A549 (cell line): ENCODE measurements around the gene FAM240A.

Experiments
- CTCF ChIP-seq: fragments of >200 bp; sonication (Bioruptor Twin); formaldehyde crosslinking; IDR thresholded peaks from 3 replicates; pipeline ENCODE4 v1.5.1; 2016
- EP300 ChIP-seq, 2 experiments: fragments of >200 bp; sonication (Bioruptor Twin); formaldehyde crosslinking; IDR thresholded peaks; 2 replicates in 1 of 2; 3 replicates in 1 of 2; pipeline ENCODE4 v1.6.1; 2016 to 2017
- FOSL2 ChIP-seq, 2 experiments: fragments of 450-650 bp in 1 of 2; fragments of >200 bp in 1 of 2; sonication (Bioruptor Twin) in 1 of 2; formaldehyde crosslinking; IDR thresholded peaks; 2 replicates each; pipeline versions ENCODE4 v1.5.0 to v1.6.1; 2016 to 2020; ENCODE audit warnings: mild to moderate bottlenecking in 1 of 2, moderate library complexity in 1 of 2
- JUN ChIP-seq, 2 experiments: fragments of >200 bp; sonication (Bioruptor Twin); formaldehyde crosslinking; IDR thresholded peaks; 2 replicates in 1 of 2; 3 replicates in 1 of 2; pipeline ENCODE4 v1.6.1; 2016 to 2017
- JUNB ChIP-seq: fragments of >200 bp; sonication (Bioruptor Twin); formaldehyde crosslinking; IDR thresholded peaks from 2 replicates; pipeline ENCODE4 v1.6.1; 2016
- KDM1A ChIP-seq: fragments of 200-600 bp; sonication (generic); IDR thresholded peaks from 2 replicates; pipeline ENCODE4 v1.6.1; 2016; ENCODE audit warnings: low read depth, mild to moderate bottlenecking
- POLR2A ChIP-seq: IDR thresholded peaks from 2 replicates; pipeline ENCODE4 v1.6.1; 2012; ENCODE audit warnings: mild to moderate bottlenecking, low read length
- RAD21 ChIP-seq, 2 experiments: fragments of >200 bp in 1 of 2; sonication (Bioruptor Twin) in 1 of 2; formaldehyde crosslinking in 1 of 2; IDR thresholded peaks in 1 of 2; conservative IDR thresholded peaks in 1 of 2; 2 replicates in 1 of 2; 3 replicates in 1 of 2; pipeline ENCODE4 v1.6.1; 2012 to 2018; ENCODE audit warnings: inconsistent platforms in 1 of 2
- REST ChIP-seq: fragments of 200-600 bp; sonication (generic); IDR thresholded peaks from 2 replicates; pipeline ENCODE4 v1.6.1; 2016; ENCODE audit warnings: antibody characterized with exemption, mild to moderate bottlenecking, moderate library complexity
- TP53 ChIP-seq: fragments of 250-450 bp; sonication (Bioruptor Pico); IDR thresholded peaks from 2 replicates; pipeline ENCODE4 v1.5.0; 2021; ENCODE audit warnings: mild to moderate bottlenecking, moderate library complexity
- USF2 ChIP-seq: fragments of 450-650 bp; IDR thresholded peaks from 2 replicates; pipeline ENCODE4 v1.6.1; 2014; ENCODE audit warnings: antibody characterized with exemption

- TF ChIP-seq POLR2A (no peak), EP300 (IDR thresholded peaks at IDR 0.05) (no peak), FOSL2 (IDR thresholded peaks at IDR 0.05) (no peak), FOSL2 (CRISPR knock-in tag; IDR thresholded peaks at IDR 0.05) (no peak), JUN (IDR thresholded peaks at IDR 0.05) (no peak), RAD21 (conservative IDR thresholded peaks at IDR 0.05 in 1 of 2, IDR thresholded peaks at IDR 0.05 in 1 of 2) (no peak), CTCF (no peak), TP53 (CRISPR knock-in tag) (no peak), REST (no peak), JUNB (no peak), USF2 (no peak), KDM1A (no peak)
Measured at GRCh38 chr3:46564190-46565021, 47.9 kb upstream of the FAM240A start.
